Activated CD8-positive, alpha-beta memory T cell treated with anti-CD3 and anti-CD28 coated beads, Interleukin-2, amount 50 U/mL, for 48 hours (primary cell): ENCODE results near the gene OTOF.
A peak's percentile ranks its signal among the peaks of the same experiment; 100 is the strongest.

Source experiments
- DNase-seq: peaks from one replicate; pipeline ENCODE4 v3.0.0-alpha.2; 2020

Gene OTOF

DNA sequence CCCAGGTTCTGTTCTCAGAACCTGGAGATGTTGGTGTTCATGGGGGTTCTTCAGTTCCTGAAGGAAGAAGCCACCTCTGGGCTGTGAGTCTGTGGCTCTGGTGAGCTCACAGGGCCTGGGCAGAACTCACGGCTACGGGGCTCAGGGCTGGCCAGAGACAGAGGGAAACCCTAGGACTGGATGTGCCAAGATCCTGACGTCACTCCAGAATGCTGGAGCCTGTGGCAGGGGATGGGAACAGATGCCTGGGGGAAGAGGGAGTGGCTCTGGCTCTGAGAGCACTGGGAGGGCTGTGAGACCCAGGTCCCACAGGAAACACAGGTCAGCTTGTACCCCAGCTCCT is at the start of gene OTOF:
TSS of gene OTOF (minus strand) at position 214 of the 343 bp plus-strand sequence.
- no peak for DNase-seq

DNA sequence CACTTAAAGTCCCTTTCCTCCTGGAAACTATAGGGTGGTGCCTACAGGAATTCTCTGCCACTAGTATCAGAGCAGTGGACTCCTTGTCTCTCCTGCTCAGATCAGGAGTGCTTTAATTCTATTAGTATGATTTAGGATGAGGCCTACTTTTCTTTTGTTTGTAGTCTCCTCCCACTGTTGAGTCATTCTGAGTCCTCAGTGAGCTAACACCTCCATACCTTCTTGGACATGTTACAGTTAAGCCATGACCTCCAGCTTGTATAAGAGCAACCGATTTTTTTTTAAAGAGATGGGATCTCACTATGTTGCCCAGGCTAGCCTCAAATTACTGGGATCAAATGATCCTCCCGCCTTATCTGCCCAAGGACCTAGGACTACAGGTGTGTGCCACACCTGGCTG is 48.7 kb upstream of the OTOF start:
- no peak for DNase-seq

GRCh38 chr2:26526105-26526504 is 48.2 kb upstream of the OTOF start:
- no peak for DNase-seq

DNA sequence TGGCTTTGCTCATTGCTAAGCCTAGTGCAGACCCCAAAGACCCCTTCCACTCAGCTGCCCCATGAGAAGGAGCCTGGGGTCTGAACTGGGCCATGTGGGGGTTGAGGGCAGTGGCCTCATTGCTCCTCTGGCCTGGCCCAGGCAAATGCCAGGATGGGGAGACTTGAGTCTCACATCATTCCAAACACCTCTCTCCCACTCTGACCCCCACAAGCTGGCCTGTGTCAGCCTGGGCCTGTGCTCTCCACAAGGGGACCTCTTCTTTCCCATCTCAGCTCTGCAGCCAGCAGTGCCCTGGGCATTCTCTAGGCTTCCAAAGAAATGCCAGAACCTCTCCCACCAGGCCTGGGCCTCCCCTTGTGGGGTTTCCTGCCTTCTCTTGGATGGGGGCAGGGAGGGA is 45.8 kb upstream of the OTOF start:
- no peak for DNase-seq

GRCh38 chr2:26522751-26523171 is 44.8 kb upstream of the OTOF start:
- no peak for DNase-seq

DNA sequence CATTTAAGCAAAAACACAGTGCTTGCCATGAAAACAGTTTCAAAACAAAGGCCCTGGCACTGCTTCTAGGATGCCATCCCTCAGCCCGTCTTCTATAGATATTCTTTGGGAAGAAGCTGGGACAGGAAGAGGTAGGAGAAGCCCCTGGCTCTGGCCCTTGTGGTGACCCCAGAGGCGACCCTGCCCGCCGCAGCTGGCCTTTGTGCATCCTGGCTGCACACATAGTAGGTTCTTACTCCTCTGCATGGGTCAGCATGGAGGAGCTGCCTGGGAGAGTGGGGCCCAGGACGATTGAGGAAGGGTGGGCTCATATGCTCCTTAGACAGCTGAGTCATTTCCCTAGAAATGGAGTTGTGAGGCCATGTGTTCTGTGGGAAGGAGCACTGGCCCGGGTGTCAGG is 44.4 kb upstream of the OTOF start:
- DNase-seq = no peak

GRCh38 chr2:26521913-26522180 is 43.9 kb upstream of the OTOF start:
- no peak for DNase-seq

DNA sequence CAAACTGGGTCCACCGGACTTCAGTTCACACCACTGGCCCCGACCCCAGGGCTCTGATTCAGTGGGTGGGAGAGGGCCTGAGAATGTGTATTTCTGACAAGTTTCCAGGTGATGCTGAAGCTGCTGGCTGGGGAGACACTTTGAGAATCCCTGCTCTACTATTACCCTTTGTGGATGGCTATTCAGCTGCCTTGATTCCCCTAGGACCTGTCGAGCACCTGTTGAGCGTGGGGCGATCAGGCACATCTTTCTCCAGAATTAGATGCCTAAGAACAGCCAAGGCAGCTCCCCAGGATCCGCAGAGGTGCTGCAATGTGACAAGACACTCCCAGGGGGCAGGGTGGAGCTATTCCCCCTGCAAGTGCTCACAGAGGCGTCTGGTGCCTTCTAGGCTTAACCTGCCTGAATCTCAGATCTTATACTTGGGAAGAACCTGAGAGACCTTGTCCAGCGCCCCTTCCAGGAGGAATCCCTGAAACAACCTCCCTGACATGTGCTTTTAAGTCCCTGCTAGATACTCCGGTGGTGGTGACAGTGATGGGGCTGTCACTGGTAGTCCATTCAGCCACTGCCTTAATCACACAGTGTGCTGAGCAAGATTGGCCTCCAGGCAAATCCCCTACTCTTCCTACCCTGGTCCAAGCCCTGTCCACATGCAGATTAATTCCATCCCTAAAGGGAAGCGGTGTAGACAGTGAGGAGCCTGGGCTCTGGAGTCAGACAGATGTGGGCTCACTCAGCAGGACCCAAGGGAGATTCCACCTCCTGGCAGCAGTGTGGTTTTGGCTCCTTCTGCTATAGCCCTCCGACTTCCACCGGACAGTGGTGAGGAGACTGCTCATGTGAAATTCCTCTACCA is 43.4 kb upstream of the OTOF start:
- DNase-seq = no peak

GRCh38 chr2:26520148-26520449 is 42.2 kb upstream of the OTOF start:
- no peak for DNase-seq

GRCh38 chr2:26519396-26520147 is 41.6 kb upstream of the OTOF start:
- no peak for DNase-seq

DNA sequence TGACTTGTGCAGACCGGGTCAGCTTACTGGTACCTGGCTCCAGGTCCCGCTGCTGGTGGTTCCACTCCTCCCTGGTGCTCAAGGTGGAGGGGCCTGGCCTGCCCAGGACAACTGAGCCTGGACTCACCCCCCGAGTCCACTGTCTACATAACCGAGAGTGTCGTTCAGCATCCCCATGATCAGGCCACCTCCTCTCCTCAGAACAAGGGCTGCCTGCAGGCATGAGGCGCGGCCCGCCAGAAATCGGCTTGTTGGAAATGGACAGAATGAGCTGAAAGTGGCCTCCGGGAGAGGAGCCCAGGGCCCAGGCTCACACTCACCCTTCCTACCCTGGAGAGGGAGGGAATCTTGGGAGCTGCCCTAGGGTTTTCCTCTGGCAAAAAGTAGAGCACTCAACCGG is 38.9 kb upstream of the OTOF start:
- no peak for DNase-seq

DNA sequence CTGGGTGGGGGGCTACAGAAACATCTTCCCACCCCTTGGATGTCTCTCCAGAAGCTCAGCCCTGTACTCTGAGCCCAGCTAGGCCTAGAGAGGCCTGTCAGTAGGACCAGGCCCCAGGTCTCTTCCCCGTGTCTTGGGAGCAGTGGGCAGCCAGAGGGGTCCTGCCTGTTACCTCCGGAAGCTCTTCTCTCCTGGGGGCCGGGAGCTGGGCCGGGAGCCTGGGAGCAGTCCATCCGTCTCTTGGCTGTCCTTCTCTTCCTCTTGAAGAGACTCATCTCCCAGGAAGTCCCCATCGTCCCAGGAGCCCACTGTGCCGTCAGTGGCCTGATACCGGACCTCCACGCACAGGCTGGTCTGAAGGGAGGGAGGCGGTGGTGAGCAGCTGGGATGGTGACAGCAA is 38.3 kb upstream of the OTOF start:
- DNase-seq = no peak

DNA sequence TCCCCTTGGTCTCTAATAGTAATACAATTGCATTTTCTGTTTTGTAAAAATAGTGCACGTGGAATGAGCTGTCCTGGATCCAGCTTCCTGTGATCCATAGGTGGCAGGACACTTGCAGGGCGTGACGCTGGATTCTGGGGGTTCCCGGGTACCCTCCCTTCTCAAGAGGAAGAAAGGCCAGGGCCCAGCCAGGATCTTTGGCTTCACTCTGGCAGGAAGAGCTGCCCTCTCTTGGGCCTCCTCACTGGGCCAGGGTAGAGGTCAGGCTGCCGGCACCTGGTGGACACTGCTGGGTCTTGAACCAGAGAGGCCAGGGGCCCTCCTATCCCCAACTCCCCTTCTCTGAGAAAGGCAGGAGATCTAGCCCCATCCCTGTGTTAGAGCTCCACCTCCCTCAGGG is 37.8 kb upstream of the OTOF start:
- DNase-seq = no peak

GRCh38 chr2:26514045-26514444 is 36.1 kb upstream of the OTOF start:
- DNase-seq = no peak

GRCh38 chr2:26513261-26513660 is 35.3 kb upstream of the OTOF start:
- DNase-seq = no peak

DNA sequence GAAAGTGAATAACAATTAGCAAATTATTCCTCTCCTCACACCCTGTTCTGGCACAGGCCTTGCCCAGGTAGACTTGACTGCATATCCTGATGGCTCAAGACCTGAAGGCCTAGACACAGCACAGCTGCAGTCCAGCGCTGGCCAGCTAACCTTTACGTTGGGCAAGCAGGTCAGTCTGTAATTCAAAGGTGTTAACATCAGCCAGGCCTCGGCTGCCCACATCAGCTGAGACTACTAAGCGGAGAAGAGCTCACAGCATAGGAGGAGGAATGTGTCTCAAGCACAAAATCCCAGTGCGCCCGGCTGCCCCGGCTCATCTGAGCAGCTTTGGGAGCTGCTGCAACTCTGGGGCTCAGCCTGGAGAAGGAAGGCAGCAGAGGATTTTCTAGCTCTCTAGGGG is 33.5 kb upstream of the OTOF start:
- no peak for DNase-seq

DNA sequence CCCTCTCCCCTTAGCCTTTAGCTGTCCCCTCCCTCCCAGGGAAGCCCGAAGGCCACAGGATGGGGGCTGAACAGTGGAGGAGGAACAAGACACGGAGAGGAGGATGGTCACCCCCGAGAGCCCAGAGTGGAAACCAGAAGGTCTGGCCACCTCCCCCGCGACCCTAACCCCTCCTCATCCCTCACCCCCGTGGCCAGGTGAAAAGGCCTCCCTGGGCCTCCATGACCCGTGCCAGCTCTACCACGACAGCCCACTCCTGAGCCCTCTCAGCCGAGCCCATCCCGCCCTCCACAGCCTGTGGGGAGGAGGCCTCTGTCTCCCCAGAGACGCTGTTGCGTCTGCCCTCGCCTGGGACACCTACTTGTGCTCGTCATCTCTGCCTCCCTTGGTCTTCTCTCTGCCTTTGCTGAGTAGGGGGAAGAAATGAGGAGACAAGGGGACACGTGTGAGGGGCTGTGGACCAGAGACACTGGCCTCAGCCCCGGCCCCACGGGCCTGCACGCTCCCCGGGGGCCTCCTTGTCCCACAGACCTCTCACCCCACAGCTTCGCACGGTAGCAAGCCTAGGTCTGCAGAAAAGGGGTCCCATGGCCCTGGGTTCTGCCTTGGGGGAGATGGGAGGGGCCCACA is 32.5 kb upstream of the OTOF start:
- no peak for DNase-seq

- DNase-seq = no peak
Measured at GRCh38 chr2:26509141-26509540, 31.2 kb upstream of the OTOF start.

DNA sequence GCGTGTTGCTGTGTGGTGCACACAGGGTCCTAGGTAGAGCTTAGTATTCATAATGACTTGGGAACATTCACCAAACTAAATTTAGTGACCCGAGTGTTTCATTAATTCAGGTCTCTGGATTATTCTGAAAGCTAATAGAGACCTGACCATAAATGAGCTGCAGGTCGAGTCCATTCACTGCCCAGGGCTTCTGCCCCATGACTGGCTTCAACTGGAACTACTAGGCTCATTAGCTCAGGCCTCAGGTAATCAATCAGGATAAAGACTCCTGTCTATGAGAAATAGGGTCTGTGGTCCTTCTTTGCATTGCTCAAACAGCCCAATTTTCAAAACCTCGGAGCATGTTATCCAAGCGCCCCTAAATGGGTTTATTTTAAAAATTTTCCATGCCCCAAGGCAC is 30.0 kb upstream of the OTOF start:
- DNase-seq = no peak

- DNase-seq = no peak
Measured at GRCh38 chr2:26507088-26507487, 29.2 kb upstream of the OTOF start.

GRCh38 chr2:26506279-26506678 is 28.4 kb upstream of the OTOF start:
- no peak for DNase-seq

- DNase-seq = no peak
Measured at GRCh38 chr2:26504002-26504401, 26.1 kb upstream of the OTOF start.

DNA sequence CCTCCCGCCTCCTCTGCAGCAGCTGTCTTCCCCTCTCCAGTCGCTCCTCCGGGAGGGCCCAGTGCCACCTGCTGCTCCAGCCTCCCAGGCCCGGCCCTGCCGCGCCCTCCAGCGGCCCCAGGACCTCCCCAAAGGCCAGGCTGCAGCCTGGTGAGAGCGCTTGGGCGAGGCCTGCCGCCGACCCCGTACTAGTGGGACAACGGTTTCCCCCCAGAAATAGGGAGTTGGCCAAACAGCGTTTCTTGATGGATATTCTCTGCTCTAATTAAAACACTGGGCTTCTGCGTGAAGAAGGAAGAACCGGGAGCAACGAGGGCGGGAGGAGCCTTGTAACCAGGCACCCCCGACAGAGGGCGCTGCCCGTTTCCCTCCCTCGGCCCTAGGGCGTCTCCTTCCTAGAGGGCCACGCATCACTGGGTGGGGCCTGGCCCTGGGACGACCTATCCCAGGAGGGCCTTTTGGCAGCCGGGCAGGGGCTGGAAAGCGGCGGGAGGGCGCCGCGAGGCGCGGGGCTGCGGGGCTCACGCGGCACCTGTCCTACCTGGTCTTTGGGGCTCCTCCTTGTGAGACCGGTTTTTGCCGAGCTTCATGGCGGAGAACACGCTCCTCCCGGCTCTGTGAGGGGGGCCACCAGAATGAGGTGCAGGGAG is 25.4 kb upstream of the OTOF start:
- DNase-seq = peak; percentile 95

- DNase-seq = no peak
Measured at GRCh38 chr2:26500406-26500805, 22.5 kb upstream of the OTOF start.
